ENCODE results near the gene NKAIN2. TPM values are rescaled to one million over a fixed set of nuclear protein-coding genes. Genes with fewer than 3 reads are reported as not detected.

The NKAIN2 gene
- total and polyA plus RNA-seq, 9 of the 15 experiments (the other 6 are each of a cell fraction or from before 2014, with no cell fraction given) = not detected

- TF ChIP-seq THAP7 (CRISPR knock-in tag; IDR thresholded peaks at IDR 0.05) = no peak
- TF ChIP-seq, protein P1, sequence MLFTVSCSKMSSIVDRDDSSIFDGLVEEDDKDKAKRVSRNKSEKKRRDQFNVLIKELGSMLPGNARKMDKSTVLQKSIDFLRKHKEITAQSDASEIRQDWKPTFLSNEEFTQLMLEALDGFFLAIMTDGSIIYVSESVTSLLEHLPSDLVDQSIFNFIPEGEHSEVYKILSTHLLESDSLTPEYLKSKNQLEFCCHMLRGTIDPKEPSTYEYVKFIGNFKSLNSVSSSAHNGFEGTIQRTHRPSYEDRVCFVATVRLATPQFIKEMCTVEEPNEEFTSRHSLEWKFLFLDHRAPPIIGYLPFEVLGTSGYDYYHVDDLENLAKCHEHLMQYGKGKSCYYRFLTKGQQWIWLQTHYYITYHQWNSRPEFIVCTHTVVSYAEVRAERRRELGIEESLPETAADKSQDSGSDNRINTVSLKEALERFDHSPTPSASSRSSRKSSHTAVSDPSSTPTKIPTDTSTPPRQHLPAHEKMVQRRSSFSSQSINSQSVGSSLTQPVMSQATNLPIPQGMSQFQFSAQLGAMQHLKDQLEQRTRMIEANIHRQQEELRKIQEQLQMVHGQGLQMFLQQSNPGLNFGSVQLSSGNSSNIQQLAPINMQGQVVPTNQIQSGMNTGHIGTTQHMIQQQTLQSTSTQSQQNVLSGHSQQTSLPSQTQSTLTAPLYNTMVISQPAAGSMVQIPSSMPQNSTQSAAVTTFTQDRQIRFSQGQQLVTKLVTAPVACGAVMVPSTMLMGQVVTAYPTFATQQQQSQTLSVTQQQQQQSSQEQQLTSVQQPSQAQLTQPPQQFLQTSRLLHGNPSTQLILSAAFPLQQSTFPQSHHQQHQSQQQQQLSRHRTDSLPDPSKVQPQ (CRISPR knock-in tag; IDR thresholded peaks at IDR 0.05; ENCODE audit: borderline replicate concordance) = no peak
- no peak for TF ChIP-seq ZNF445 (CRISPR knock-in tag; IDR thresholded peaks at IDR 0.05; ENCODE audit: low read depth)
- TF ChIP-seq RHOXF2B (CRISPR knock-in tag; conservative IDR thresholded peaks at IDR 0.05) = no peak
- TF ChIP-seq STAT6 (CRISPR knock-in tag; IDR thresholded peaks at IDR 0.05) = no peak
- TF ChIP-seq, protein P2, sequence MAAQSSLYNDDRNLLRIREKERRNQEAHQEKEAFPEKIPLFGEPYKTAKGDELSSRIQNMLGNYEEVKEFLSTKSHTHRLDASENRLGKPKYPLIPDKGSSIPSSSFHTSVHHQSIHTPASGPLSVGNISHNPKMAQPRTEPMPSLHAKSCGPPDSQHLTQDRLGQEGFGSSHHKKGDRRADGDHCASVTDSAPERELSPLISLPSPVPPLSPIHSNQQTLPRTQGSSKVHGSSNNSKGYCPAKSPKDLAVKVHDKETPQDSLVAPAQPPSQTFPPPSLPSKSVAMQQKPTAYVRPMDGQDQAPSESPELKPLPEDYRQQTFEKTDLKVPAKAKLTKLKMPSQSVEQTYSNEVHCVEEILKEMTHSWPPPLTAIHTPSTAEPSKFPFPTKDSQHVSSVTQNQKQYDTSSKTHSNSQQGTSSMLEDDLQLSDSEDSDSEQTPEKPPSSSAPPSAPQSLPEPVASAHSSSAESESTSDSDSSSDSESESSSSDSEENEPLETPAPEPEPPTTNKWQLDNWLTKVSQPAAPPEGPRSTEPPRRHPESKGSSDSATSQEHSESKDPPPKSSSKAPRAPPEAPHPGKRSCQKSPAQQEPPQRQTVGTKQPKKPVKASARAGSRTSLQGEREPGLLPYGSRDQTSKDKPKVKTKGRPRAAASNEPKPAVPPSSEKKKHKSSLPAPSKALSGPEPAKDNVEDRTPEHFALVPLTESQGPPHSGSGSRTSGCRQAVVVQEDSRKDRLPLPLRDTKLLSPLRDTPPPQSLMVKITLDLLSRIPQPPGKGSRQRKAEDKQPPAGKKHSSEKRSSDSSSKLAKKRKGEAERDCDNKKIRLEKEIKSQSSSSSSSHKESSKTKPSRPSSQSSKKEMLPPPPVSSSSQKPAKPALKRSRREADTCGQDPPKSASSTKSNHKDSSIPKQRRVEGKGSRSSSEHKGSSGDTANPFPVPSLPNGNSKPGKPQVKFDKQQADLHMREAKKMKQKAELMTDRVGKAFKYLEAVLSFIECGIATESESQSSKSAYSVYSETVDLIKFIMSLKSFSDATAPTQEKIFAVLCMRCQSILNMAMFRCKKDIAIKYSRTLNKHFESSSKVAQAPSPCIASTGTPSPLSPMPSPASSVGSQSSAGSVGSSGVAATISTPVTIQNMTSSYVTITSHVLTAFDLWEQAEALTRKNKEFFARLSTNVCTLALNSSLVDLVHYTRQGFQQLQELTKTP (IDR thresholded peaks at IDR 0.05; ENCODE audit: low read depth in 1 of 2, partially characterized antibody in 2 of 2) = no peak
- TF ChIP-seq ZC3H4 (CRISPR knock-in tag; IDR thresholded peaks at IDR 0.05; ENCODE audit: borderline replicate concordance) = no peak
- no peak for TF ChIP-seq GABPA (tag; conservative IDR thresholded peaks at IDR 0.05; ENCODE audit: low read depth)
- TF ChIP-seq, protein P3, sequence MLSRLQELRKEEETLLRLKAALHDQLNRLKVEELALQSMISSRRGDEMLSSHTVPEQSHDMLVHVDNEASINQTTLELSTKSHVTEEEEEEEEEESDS (CRISPR knock-in tag; IDR thresholded peaks at IDR 0.05) = no peak
These were observed 295.9 kb downstream of the NKAIN2 start (continued) for GRCh38 chr6:124099520-124099919.
